ENCODE results near the gene SGPP2. TPM values are rescaled to one million over a fixed set of nuclear protein-coding genes. Genes with fewer than 3 reads are reported as not detected.

SGPP2 gene
- total RNA-seq, 2 experiments from 2014 or later: 0.08 to 0.11 TPM

- no peak overlapping the region for H3K27ac Mint-ChIP-seq
- H3K36me3 Mint-ChIP-seq (ENCODE audit: low read depth): no peaks in the 10 kb centered on the region
- DNase-seq (no peak), ATAC-seq (no peak)
- H3K4me1 Mint-ChIP-seq (ENCODE audit: low read depth): no peaks in the 10 kb centered on the region
- H3K4me3 Mint-ChIP-seq: no peak overlapping the region
- ChIA-PET POLR2A (no interaction called here), CTCF (no interaction called here)
- H3K27me3 Mint-ChIP-seq (ENCODE audit: low read depth): no peaks in the 10 kb centered on the region
- no peaks in the 10 kb centered on the region for H3K9me3 Mint-ChIP-seq (ENCODE audit: insufficient read depth)
Observed at GRCh38 chr2:222523783-222524544, 99.6 kb downstream of the SGPP2 start.

- Mint-ChIP-seq H3K4me3 (no peak overlapping the region), H3K27me3 (ENCODE audit: low read depth) (no peaks in the 10 kb centered on the region), H3K4me1 (ENCODE audit: low read depth) (no peaks in the 10 kb centered on the region), H3K27ac (no peak overlapping the region), H3K9me3 (ENCODE audit: insufficient read depth) (no peaks in the 10 kb centered on the region), H3K36me3 (ENCODE audit: low read depth) (no peaks in the 10 kb centered on the region)
- ATAC-seq (no peak), DNase-seq (no peak)
- ChIA-PET POLR2A (no interaction called here), CTCF (no interaction called here)
Observed at GRCh38 chr2:222525811-222526210, 101.5 kb downstream of the SGPP2 start.

- no peaks in the 10 kb centered on the region for H3K9me3 Mint-ChIP-seq (ENCODE audit: insufficient read depth)
- no peaks in the 10 kb centered on the region for H3K36me3 Mint-ChIP-seq (ENCODE audit: low read depth)
- ChIA-PET CTCF (no interaction called here), POLR2A (no interaction called here)
- no peak for ATAC-seq
- H3K27me3 Mint-ChIP-seq (ENCODE audit: low read depth): no peaks in the 10 kb centered on the region
- H3K27ac Mint-ChIP-seq: no peak overlapping the region
- no peak overlapping the region for H3K4me3 Mint-ChIP-seq
- no peak for DNase-seq
- no peaks in the 10 kb centered on the region for H3K4me1 Mint-ChIP-seq (ENCODE audit: low read depth)
Observed at GRCh38 chr2:222526480-222527277, 102.3 kb downstream of the SGPP2 start.

- CTCF ChIA-PET: interaction anchor here (1.1 kb wide), 1 partner anchor 10 kb away, joined by 4 read pairs; no protein-coding TSS in a partner anchor
- H3K27me3 Mint-ChIP-seq (ENCODE audit: low read depth): no peaks in the 10 kb centered on the region
- POLR2A ChIA-PET: no interaction called here
- no peak overlapping the region for H3K27ac Mint-ChIP-seq
- no peaks in the 10 kb centered on the region for H3K36me3 Mint-ChIP-seq (ENCODE audit: low read depth)
- no peak overlapping the region for H3K4me3 Mint-ChIP-seq
- ATAC-seq: no peak
- no peak for DNase-seq
- no peaks in the 10 kb centered on the region for H3K4me1 Mint-ChIP-seq (ENCODE audit: low read depth)
- no peaks in the 10 kb centered on the region for H3K9me3 Mint-ChIP-seq (ENCODE audit: insufficient read depth)
Observed at GRCh38 chr2:222532315-222532714, 108.0 kb downstream of the SGPP2 start.

GRCh38 chr2:222535477-222535876, 111.1 kb downstream of the SGPP2 start:
- H3K4me3 Mint-ChIP-seq: no peak overlapping the region
- H3K36me3 Mint-ChIP-seq (ENCODE audit: low read depth): no peaks in the 10 kb centered on the region
- ChIA-PET CTCF (no interaction called here), POLR2A (no interaction called here)
- DNase-seq: no peak
- no peak overlapping the region for H3K27ac Mint-ChIP-seq
- H3K27me3 Mint-ChIP-seq (ENCODE audit: low read depth): peaks cover 3% of the 10 kb centered on the region
- ATAC-seq: no peak
- no peaks in the 10 kb centered on the region for H3K4me1 Mint-ChIP-seq (ENCODE audit: low read depth)
- no peaks in the 10 kb centered on the region for H3K9me3 Mint-ChIP-seq (ENCODE audit: insufficient read depth)

- peaks cover 3% of the 10 kb centered on the region for H3K27me3 Mint-ChIP-seq (ENCODE audit: low read depth)
- no peaks in the 10 kb centered on the region for H3K4me1 Mint-ChIP-seq (ENCODE audit: low read depth)
- H3K36me3 Mint-ChIP-seq (ENCODE audit: low read depth): no peaks in the 10 kb centered on the region
- no peak overlapping the region for H3K27ac Mint-ChIP-seq
- no peak overlapping the region for H3K4me3 Mint-ChIP-seq
- ChIA-PET CTCF (no interaction called here), POLR2A (no interaction called here)
- ATAC-seq: no peak
- H3K9me3 Mint-ChIP-seq (ENCODE audit: insufficient read depth): no peaks in the 10 kb centered on the region
- no peak for DNase-seq
Observed at GRCh38 chr2:222538535-222538934, 114.2 kb downstream of the SGPP2 start.

- Mint-ChIP-seq H3K27ac (no peak overlapping the region), H3K27me3 (ENCODE audit: low read depth) (peaks cover 4% of the 10 kb centered on the region), H3K9me3 (ENCODE audit: insufficient read depth) (no peaks in the 10 kb centered on the region), H3K4me1 (ENCODE audit: low read depth) (no peaks in the 10 kb centered on the region), H3K4me3 (no peak overlapping the region), H3K36me3 (ENCODE audit: low read depth) (no peaks in the 10 kb centered on the region)
- DNase-seq (no peak), ATAC-seq (no peak)
- ChIA-PET CTCF (interaction anchor here (1.0 kb wide), 2 partner anchors 77 to 227 kb away, joined by 3 to 4 read pairs; no protein-coding TSS in a partner anchor), POLR2A (no interaction called here)
Observed at GRCh38 chr2:222544661-222545060, 120.3 kb downstream of the SGPP2 start.

GRCh38 chr2:222545823-222546795, 121.8 kb downstream of the SGPP2 start:
- H3K4me1 Mint-ChIP-seq (ENCODE audit: low read depth): no peaks in the 10 kb centered on the region
- ATAC-seq: no peak
- no peak for DNase-seq
- no peaks in the 10 kb centered on the region for H3K9me3 Mint-ChIP-seq (ENCODE audit: insufficient read depth)
- ChIA-PET POLR2A (no interaction called here), CTCF (no interaction called here)
- H3K27ac Mint-ChIP-seq: no peak overlapping the region
- no peaks in the 10 kb centered on the region for H3K36me3 Mint-ChIP-seq (ENCODE audit: low read depth)
- peaks cover 10% of the 10 kb centered on the region for H3K27me3 Mint-ChIP-seq (ENCODE audit: low read depth)
- H3K4me3 Mint-ChIP-seq: no peak overlapping the region

GRCh38 chr2:222547083-222547482, 122.7 kb downstream of the SGPP2 start:
- H3K4me1 Mint-ChIP-seq (ENCODE audit: low read depth): no peaks in the 10 kb centered on the region
- H3K27me3 Mint-ChIP-seq (ENCODE audit: low read depth): peaks cover 13% of the 10 kb centered on the region
- ChIA-PET CTCF (no interaction called here), POLR2A (no interaction called here)
- H3K27ac Mint-ChIP-seq: no peak overlapping the region
- H3K9me3 Mint-ChIP-seq (ENCODE audit: insufficient read depth): no peaks in the 10 kb centered on the region
- DNase-seq (no peak), ATAC-seq (no peak)
- H3K36me3 Mint-ChIP-seq (ENCODE audit: low read depth): no peaks in the 10 kb centered on the region
- H3K4me3 Mint-ChIP-seq: no peak overlapping the region

GRCh38 chr2:222548992-222549391, 124.6 kb downstream of the SGPP2 start:
- POLR2A ChIA-PET: no interaction called here
- Mint-ChIP-seq H3K9me3 (ENCODE audit: insufficient read depth) (no peaks in the 10 kb centered on the region), H3K36me3 (ENCODE audit: low read depth) (no peaks in the 10 kb centered on the region), H3K4me1 (ENCODE audit: low read depth) (no peaks in the 10 kb centered on the region), H3K4me3 (no peak overlapping the region), H3K27ac (no peak overlapping the region), H3K27me3 (ENCODE audit: low read depth) (peaks cover 23% of the 10 kb centered on the region)
- no peak for DNase-seq
- CTCF ChIA-PET: no interaction called here
- ATAC-seq: no peak

- ChIA-PET POLR2A (no interaction called here), CTCF (no interaction called here)
Observed at GRCh38 chr2:222554517-222554916, 130.2 kb downstream of the SGPP2 start.

GRCh38 chr2:222561151-222561550, 136.8 kb downstream of the SGPP2 start:
- peaks cover 6% of the 10 kb centered on the region for H3K36me3 Mint-ChIP-seq (ENCODE audit: low read depth)
- H3K27me3 Mint-ChIP-seq (ENCODE audit: low read depth): no peaks in the 10 kb centered on the region
- POLR2A ChIA-PET: no interaction called here
- CTCF ChIA-PET: interaction anchor here (0.6 to 2.3 kb wide), 7 partner anchors 10 to 502 kb away, joined by 3 to 32 read pairs (median 6); no protein-coding TSS in a partner anchor
- no peaks in the 10 kb centered on the region for H3K9me3 Mint-ChIP-seq (ENCODE audit: insufficient read depth)
- DNase-seq (no peak), ATAC-seq (no peak)
- no peak overlapping the region for H3K27ac Mint-ChIP-seq
- no peaks in the 10 kb centered on the region for H3K4me1 Mint-ChIP-seq (ENCODE audit: low read depth)
- H3K4me3 Mint-ChIP-seq: no peak overlapping the region

More at GRCh38 chr2:222554517-222554916, 130.2 kb downstream of the SGPP2 start:
- Mint-ChIP-seq H3K36me3 (ENCODE audit: low read depth) (no peaks in the 10 kb centered on the region), H3K27me3 (ENCODE audit: low read depth) (peaks cover 21% of the 10 kb centered on the region), H3K27ac (no peak overlapping the region), H3K4me3 (no peak overlapping the region), H3K9me3 (ENCODE audit: insufficient read depth) (no peaks in the 10 kb centered on the region), H3K4me1 (ENCODE audit: low read depth) (no peaks in the 10 kb centered on the region)
- no peak for ATAC-seq
- no peak for DNase-seq

All from activated CD8-positive, alpha-beta T cell treated with anti-CD3 and anti-CD28 coated beads, Interleukin-2, amount 10 ng/mL, durations not matched to agents 7 days and 5 days (primary cell).